Adrenal gland (tissue), 12 donors: Measurements from ENCODE around the gene GASK1B. TPM values are rescaled to one million over a fixed set of nuclear protein-coding genes. Genes with fewer than 3 reads are reported as not detected.

Experiments
- DNase-seq, 7 donors: peaks; one replicate each; pipeline ENCODE4 v3.0.0-alpha.2; 2019 to 2020
- H3K27ac ChIP-seq, 5 donors: fragments of 200-600 bp; sonication (generic) in 4 of 5; 1 replicate in 3 of 5; 2 replicates in 2 of 5; pipeline versions ENCODE4 v1.5.1 to v1.8.0; 2016 to 2020; ENCODE audit warnings: mild to moderate bottlenecking in 1 of 5
- H3K27me3 ChIP-seq: fragments of 200-600 bp; 2 replicates; pipeline ENCODE4 v1.8.0; 2021
- H3K36me3 ChIP-seq, 2 donors: fragments of 200-600 bp; replicated peaks in 1 of 2; 1 replicate in 1 of 2; 2 replicates in 1 of 2; pipeline versions ENCODE4 v1.5.1 to v1.8.0; 2018 to 2022
- H3K4me1 ChIP-seq, 2 donors: fragments of 200-600 bp; replicated peaks in 1 of 2; 1 replicate in 1 of 2; 2 replicates in 1 of 2; pipeline versions ENCODE4 v1.5.1 to v1.8.0; 2018 to 2021
- H3K4me3 ChIP-seq, 4 donors: fragments of 200-600 bp; sonication (generic) in 3 of 4; one replicate each; pipeline ENCODE4 v1.5.1; 2016 to 2018
- H3K9me3 ChIP-seq, 3 donors: fragments of 200-600 bp; sonication (generic) in 1 of 3; replicated peaks in 1 of 3; 1 replicate in 2 of 3; 2 replicates in 1 of 3; pipeline versions ENCODE4 v1.5.1 to v1.8.0; 2016 to 2021
- CTCF ChIP-seq, 6 experiments: fragments of 450-650 bp in 4 of 6; fragments of 200-600 bp in 2 of 6; sonication (generic) in 1 of 6; IDR thresholded peaks; 1 replicate in 5 of 6; 2 replicates in 1 of 6; pipeline versions ENCODE4 v1.5.1 to v1.8.0; 2016 to 2021; ENCODE audit warnings: antibody characterized with exemption in 6 of 6, mild to moderate bottlenecking in 2 of 6, moderate library complexity in 1 of 6
- POLR2A ChIP-seq, 2 donors: fragments of 450-650 bp; IDR thresholded peaks; one replicate each; pipeline ENCODE4 v1.6.1; 2017; ENCODE audit warnings: antibody characterized with exemption in 2 of 2, mild to moderate bottlenecking in 2 of 2, moderate library complexity in 1 of 2
- WGBS, 4 donors: extraction: QIAGEN DNeasy Blood & Tissue Kit in 2 of 4; methylation state at CpG; one replicate each; pipeline versions ENCODE4 v1.1.5 to v1.1.7; 2013 to 2017; 5-methylcytosine and 5-hydroxymethylcytosine counted together
- intact Hi-C, 2 donors: fragments of 100-400 bp; cut with DNase I; formaldehyde crosslinking; loops; one replicate each; pipeline versions ENCODE4 v1.14.1 to v1.15.0; 2022 to 2023
- polyA plus RNA-seq, 3 donors: library from polyadenylated mRNA; stranded (reverse); fragments of 200-250 nt in 2 of 3; fragments of 350-450 nt in 1 of 3; fragmentation: Illumina TruSeq in 1 of 3; extraction: RNeasy Lipid Tissue Mini Kit (QIAGEN cat#74804) in 1 of 3; gene quantifications; one replicate each; pipeline ENCODE4 v1.2.3, GENCODE V29; 2013 to 2014
- total RNA-seq, 9 donors: library from RNA; depleted of rRNA in 4 of 9; stranded (reverse); fragments of >200 nt in 4 of 9; fragments of 120-200 nt in 1 of 9; fragmentation: NEBNext Ultra II Directional in 1 of 9; extraction: Animal tissue kit (Norgen Biotek cat#: 25700) in 1 of 9; gene quantifications; one replicate each; pipeline versions ENCODE4 v1.1.0 to v1.2.4, GENCODE V29; 2013 to 2023
- donor health status: healthy with polysubstance abuse.
- donor health status: Bipolar disorder and iron deficiency.
- donor health status: DM: yes; HTN: yes; CAD: no.
- donor health status: DM: no; HTN: no; CAD: no.
- donor health status: DM: no; HTN: no; CAD: no.
- donor health status: DM: yes; HTN: yes; CAD: no.

GASK1B gene
- total and polyA plus RNA-seq, 12 donors: 35.4 to 556 (median 306) TPM

- intact Hi-C loops: no loop called here
- H3K36me3 ChIP-seq: peaks cover 0 to 16% of the 10 kb centered on the region in 2 donors
- 48 to 55% (median 49%) methylated on average over 2 of the region's 2 CpGs for WGBS, 4 donors
- no peak for DNase-seq
- H3K4me3 ChIP-seq: no peak overlapping the region
- no peaks in the 10 kb centered on the region for H3K9me3 ChIP-seq
- H3K4me1 ChIP-seq: peaks cover 0 to 57% of the 10 kb centered on the region in 2 donors
- no peaks in the 10 kb centered on the region for H3K27me3 ChIP-seq
- no peak overlapping the region for H3K27ac ChIP-seq
- TF ChIP-seq CTCF (IDR thresholded peaks at IDR 0.05) (no peak), POLR2A (IDR thresholded peaks at IDR 0.05) (no peak)
Observed at GRCh38 chr4:158134222-158134621, 38.6 kb downstream of the GASK1B start.

GRCh38 chr4:158133551-158133950, 39.3 kb downstream of the GASK1B start:
- TF ChIP-seq POLR2A (IDR thresholded peaks at IDR 0.05) (no peak), CTCF (IDR thresholded peaks at IDR 0.05) (no peak)
- intact Hi-C loops: no loop called here
- peaks cover 0 to 23% of the 10 kb centered on the region in 2 donors for H3K36me3 ChIP-seq
- 55 to 61% (median 58%) methylated on average over 4 of the region's 4 CpGs for WGBS, 4 donors
- peaks cover 0 to 50% of the 10 kb centered on the region in 2 donors for H3K4me1 ChIP-seq
- H3K27me3 ChIP-seq: no peaks in the 10 kb centered on the region
- DNase-seq: no peak
- no peak overlapping the region for H3K27ac ChIP-seq
- H3K9me3 ChIP-seq: no peaks in the 10 kb centered on the region
- no peak overlapping the region for H3K4me3 ChIP-seq

GRCh38 chr4:158131027-158131426, 41.8 kb downstream of the GASK1B start:
- H3K4me3 ChIP-seq: no peak overlapping the region
- no peaks in the 10 kb centered on the region for H3K9me3 ChIP-seq
- TF ChIP-seq CTCF (IDR thresholded peaks at IDR 0.05): no peak
- TF ChIP-seq POLR2A (IDR thresholded peaks at IDR 0.05): no peak
- DNase-seq: no peak
- peak overlapping the region in 2 of 5 donors; percentile 11 to 18 for H3K27ac ChIP-seq
- intact Hi-C loops: no loop called here
- peaks cover 0 to 39% of the 10 kb centered on the region in 2 donors for H3K4me1 ChIP-seq
- no peaks in the 10 kb centered on the region for H3K27me3 ChIP-seq
- H3K36me3 ChIP-seq: peaks cover 0 to 35% of the 10 kb centered on the region in 2 donors
- WGBS, 4 donors: 31 to 78% (median 53%) methylated on average over 1 of the region's 1 CpG

- peaks cover 0 to 38% of the 10 kb centered on the region in 2 donors for H3K36me3 ChIP-seq
- H3K27me3 ChIP-seq: no peaks in the 10 kb centered on the region
- 91 to 98% (median 95%) methylated on average over 2 of the region's 2 CpGs for WGBS, 4 donors
Observed at GRCh38 chr4:158130204-158130603, 42.6 kb downstream of the GASK1B start.

More at GRCh38 chr4:158130204-158130603, 42.6 kb downstream of the GASK1B start:
- TF ChIP-seq CTCF (IDR thresholded peaks at IDR 0.05): no peak
- no peak for TF ChIP-seq POLR2A (IDR thresholded peaks at IDR 0.05)
- Histone ChIP-seq H3K4me3 (no peak overlapping the region), H3K4me1 (peaks cover 0 to 39% of the 10 kb centered on the region in 2 donors), H3K27ac (peak overlapping the region in 2 of 5 donors; percentile 11 to 18), H3K9me3 (no peaks in the 10 kb centered on the region)
- no peak for DNase-seq
- intact Hi-C loops: no loop called here
